Measurements from ENCODE around the gene RAD9A.
A peak's percentile ranks its signal among the peaks of the same experiment; 100 is the strongest.

Gene RAD9A

DNA sequence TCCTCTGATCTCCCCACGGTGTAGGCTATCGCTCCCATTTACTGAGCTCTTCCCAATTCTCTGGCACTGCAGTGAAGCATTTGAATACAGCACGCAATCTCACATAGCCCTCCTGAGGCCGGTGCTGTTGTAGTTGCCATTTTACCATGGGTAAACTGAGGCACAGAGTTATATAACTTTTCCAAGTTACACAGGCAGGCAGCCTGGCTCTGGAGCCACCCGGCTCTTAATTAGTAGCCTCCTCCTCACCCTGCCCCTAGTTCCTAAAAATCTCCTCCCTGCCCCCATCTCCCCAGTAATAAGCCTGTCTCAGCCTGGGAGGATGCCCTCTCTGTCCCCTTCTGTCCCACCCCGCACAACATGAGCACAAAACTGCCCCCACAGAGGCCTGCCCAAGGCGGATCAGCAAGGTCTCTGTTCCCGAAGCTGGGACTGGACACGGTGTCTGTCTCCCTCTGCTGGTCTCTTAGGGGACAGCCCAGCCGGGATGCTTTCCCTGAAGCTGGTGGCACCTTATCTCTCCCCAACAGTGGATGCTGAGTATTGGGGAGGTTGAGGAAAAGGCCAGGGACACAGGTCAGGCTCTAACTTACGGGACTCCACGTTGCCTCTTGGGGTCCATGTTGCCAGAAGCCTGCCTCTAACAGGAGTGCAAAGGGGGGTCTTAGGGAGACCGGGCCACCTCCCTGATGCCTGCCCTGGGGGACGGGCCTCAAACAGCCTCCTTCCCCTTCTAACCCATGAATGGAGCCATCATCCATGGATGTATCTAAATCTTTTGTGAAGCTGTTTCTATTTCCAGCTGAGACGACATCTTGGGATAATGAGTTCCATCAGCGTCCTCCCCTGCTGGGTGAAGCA is 9.3 kb upstream of the RAD9A start:
- DNase-seq (ENCODE audit: low read depth) = no peak
- TF ChIP-seq, protein P1, sequence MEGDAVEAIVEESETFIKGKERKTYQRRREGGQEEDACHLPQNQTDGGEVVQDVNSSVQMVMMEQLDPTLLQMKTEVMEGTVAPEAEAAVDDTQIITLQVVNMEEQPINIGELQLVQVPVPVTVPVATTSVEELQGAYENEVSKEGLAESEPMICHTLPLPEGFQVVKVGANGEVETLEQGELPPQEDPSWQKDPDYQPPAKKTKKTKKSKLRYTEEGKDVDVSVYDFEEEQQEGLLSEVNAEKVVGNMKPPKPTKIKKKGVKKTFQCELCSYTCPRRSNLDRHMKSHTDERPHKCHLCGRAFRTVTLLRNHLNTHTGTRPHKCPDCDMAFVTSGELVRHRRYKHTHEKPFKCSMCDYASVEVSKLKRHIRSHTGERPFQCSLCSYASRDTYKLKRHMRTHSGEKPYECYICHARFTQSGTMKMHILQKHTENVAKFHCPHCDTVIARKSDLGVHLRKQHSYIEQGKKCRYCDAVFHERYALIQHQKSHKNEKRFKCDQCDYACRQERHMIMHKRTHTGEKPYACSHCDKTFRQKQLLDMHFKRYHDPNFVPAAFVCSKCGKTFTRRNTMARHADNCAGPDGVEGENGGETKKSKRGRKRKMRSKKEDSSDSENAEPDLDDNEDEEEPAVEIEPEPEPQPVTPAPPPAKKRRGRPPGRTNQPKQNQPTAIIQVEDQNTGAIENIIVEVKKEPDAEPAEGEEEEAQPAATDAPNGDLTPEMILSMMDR (IDR thresholded peaks at IDR 0.05; ENCODE audit: control insufficient read depth, extremely low read depth, insufficient read depth) = peak; percentile 97
- H3K4me3 ChIP-seq (ENCODE audit: low read depth, low read length) = no peak overlapping the region

DNA sequence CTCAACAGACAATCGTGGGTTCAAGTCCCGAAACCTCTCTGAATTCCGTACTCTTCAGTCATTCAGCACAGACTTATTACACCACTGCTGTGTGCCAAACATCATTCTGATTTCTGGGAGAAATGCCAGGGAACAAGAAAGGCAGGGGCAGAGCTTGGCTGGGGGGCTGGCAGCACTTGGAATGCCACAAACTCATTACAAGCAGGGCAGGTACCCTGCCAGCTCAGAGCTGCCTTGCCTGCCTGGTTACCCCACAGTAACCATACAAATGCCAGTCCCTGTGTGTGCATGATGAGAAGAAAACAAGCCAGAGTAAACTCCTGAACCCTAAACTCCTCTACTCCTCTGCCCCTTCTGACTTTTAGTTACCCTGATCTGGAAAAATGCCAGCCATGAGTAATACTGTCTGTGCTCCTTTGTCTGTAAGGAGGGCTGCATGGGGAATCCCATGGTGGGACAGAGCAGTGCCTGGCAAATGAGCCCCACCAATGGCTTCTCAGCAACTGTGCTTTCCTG is 6.9 kb upstream of the RAD9A start:
- TF ChIP-seq, protein P1 (IDR thresholded peaks at IDR 0.05; ENCODE audit: control insufficient read depth, extremely low read depth, insufficient read depth) = no peak
- no peak overlapping the region for H3K4me3 ChIP-seq (ENCODE audit: low read depth, low read length)
- DNase-seq (ENCODE audit: low read depth) = no peak

DNA sequence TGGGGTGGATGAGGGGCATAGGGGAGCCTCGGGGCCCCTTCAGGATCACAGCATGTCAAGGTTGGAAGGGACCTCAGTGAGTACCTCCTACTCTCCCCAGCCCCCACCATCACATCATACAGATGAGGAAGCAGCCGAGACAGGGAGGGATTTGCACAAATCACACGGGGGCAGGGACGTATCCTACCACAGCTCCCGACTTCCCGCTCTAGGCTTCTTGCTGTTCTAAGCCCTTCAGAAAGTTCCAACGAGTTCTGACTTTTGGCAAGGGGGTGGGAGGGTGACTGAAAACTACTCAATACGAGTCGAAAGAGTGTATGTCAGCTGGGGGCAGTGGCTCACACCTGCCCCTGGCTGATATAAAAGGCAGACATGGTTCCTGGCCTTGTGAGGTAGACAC is 4.7 kb upstream of the RAD9A start:
- TF ChIP-seq, protein P1 (IDR thresholded peaks at IDR 0.05; ENCODE audit: control insufficient read depth, extremely low read depth, insufficient read depth) = no peak
- no peak for DNase-seq (ENCODE audit: low read depth)
- H3K4me3 ChIP-seq (ENCODE audit: low read depth, low read length) = no peak overlapping the region

DNA sequence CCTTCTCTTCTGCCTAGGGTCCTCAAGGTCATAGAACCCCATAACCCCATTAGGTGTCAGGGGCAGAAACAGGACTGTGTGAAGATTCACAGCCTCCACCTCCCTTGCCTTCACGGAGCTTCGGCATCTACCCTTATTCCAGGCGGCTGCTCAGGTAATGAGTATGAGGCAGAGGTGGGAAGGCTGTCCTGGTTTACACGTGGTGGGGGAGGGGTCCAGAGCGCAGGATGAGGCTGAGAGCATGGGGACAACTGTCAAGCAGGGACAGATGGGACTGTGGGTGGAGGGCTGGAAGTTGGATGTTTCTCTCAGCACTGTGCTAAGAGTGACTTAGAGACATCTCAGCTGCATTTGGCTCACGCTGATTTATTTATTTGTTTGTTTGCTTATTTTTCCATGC is 4.3 kb upstream of the RAD9A start:
- DNase-seq (ENCODE audit: low read depth) = no peak
- H3K4me3 ChIP-seq (ENCODE audit: low read depth, low read length) = no peak overlapping the region
- TF ChIP-seq, protein P1 (IDR thresholded peaks at IDR 0.05; ENCODE audit: control insufficient read depth, extremely low read depth, insufficient read depth) = no peak

DNA sequence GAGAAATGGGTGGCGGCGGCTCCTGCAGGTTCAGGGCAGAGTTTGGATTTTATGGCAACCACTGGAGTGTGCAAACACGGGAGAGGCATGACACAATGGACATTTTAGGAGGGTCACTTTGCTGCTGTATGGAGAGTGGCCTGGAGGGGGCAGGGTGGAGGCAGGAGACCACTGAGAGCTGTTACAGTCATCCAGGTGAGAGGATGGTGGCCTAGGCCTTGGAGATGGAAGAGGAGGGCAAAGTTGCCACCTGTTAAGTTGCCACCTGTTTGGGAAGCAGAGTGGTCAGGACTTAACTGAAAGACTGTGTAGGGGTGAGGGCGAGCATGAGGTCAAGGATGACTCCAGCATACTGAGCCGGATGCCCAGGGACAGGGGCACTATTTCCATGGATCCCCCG is 2.3 kb upstream of the RAD9A start:
- no peak overlapping the region for H3K4me3 ChIP-seq (ENCODE audit: low read depth, low read length)
- no peak for DNase-seq (ENCODE audit: low read depth)
- TF ChIP-seq, protein P1 (IDR thresholded peaks at IDR 0.05; ENCODE audit: control insufficient read depth, extremely low read depth, insufficient read depth) = peak; percentile 29; the same call in 1 of the 2 replicates

GRCh38 chr11:67390947-67391303 is 861 bp upstream of the RAD9A start:
- TF ChIP-seq, protein P1 (IDR thresholded peaks at IDR 0.05; ENCODE audit: control insufficient read depth, extremely low read depth, insufficient read depth) = no peak
- no peak for DNase-seq (ENCODE audit: low read depth)
- peak overlapping the region; percentile 96 for H3K4me3 ChIP-seq (ENCODE audit: low read depth, low read length)

All from LNCaP clone FGC (cell line).